ENCODE results near the gene AATK. TPM values are rescaled to one million over a fixed set of nuclear protein-coding genes. Genes with fewer than 3 reads are reported as not detected.

The AATK gene
- total RNA-seq, 1 experiment from 2014 or later: 4.4 TPM

DNA sequence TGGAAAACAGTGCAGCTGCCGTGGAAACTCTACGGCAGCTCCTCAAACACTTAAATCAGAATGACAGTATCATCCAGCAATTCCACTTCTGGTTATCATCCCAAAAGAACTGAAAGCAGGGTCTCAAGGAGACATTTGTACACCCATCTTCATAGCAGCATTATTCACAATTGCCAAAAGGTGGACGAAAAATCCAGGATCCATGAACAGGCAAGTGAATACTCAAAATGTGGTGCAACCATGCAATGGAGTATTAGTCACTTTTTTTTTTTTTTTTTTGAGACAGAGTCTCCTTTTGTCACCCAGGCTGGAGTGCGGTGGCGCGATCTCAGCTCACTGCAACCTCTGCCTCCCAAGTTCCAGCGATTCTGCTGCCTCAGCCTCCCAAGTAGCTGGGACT lies 10.6 kb upstream of the AATK start:
- Histone ChIP-seq H3K27ac (ENCODE audit: low read depth, low read length) (no peak overlapping the region), H4K20me1 (ENCODE audit: insufficient read depth) (no peaks in the 10 kb centered on the region), H3K4me3 (replicated peaks in 1 of 2; ENCODE audit: low read depth in 1 of 2, low read length in 2 of 2) (no peak overlapping the region), H3K27me3 (ENCODE audit: insufficient read depth, low read length) (no peaks in the 10 kb centered on the region), H3K4me2 (ENCODE audit: low read length) (no peak overlapping the region), H3K9me3 (ENCODE audit: control insufficient read depth in 1 of 2, insufficient read depth in 1 of 2, low read depth in 1 of 2, low read length in 2 of 2) (peaks cover 0 to 6% of the 10 kb centered on the region in 2 experiments; a peak in 1 of 4 replicates), H3K79me2 (ENCODE audit: insufficient read depth, low read length) (no peaks in the 10 kb centered on the region), H3K4me1 (ENCODE audit: control insufficient read depth in 1 of 2, insufficient read depth in 2 of 2, low read length in 2 of 2) (no peaks in the 10 kb centered on the region), H3K9ac (ENCODE audit: low read length) (no peak overlapping the region), H2AFZ (ENCODE audit: low read depth, low read length, poor library complexity, severe bottlenecking) (no peak overlapping the region), H3K36me3 (ENCODE audit: control insufficient read depth in 1 of 2, insufficient read depth in 2 of 2, low read length in 2 of 2) (no peaks in the 10 kb centered on the region), H3K9me2 (ENCODE audit: insufficient read depth) (no peaks in the 10 kb centered on the region)
- DNase-seq (ENCODE audit: low read depth, low spot score) (no peak), ATAC-seq (no peak)
- BruUV-seq (replicated peaks): no TSS peak
- POLR2A ChIA-PET: no interaction called here
- CTCF ChIA-PET: no interaction called here
- RAD21 ChIA-PET (ENCODE audit: low non-redundant PET in 1 of 2, low total read pairs in 2 of 2, uncharacterized antibody in 2 of 2, unreplicated experiment in 2 of 2): interaction anchor here in 1 of 2 experiments (0.7 kb wide), 1 partner anchor 407 kb away, joined by 3 read pairs; no protein-coding TSS in a partner anchor
- intact Hi-C loops (cut with micrococcal nuclease): no loop called here
- TF ChIP-seq RAD21 (IDR thresholded peaks at IDR 0.05; ENCODE audit: low read depth) (no peak), SP1 (IDR thresholded peaks at IDR 0.05; ENCODE audit: low read depth) (no peak), ELF1 (IDR thresholded peaks at IDR 0.05; ENCODE audit: borderline replicate concordance, low read depth) (no peak), REST (IDR thresholded peaks at IDR 0.05; ENCODE audit: low read depth) (no peak), SRF (IDR thresholded peaks at IDR 0.05; ENCODE audit: low read depth) (no peak), YY1 (IDR thresholded peaks at IDR 0.05; ENCODE audit: extremely low read depth, insufficient replicate concordance, low read depth, low read length) (no peak), ATF3 (IDR thresholded peaks at IDR 0.05) (no peak), ZNF274 (IDR thresholded peaks at IDR 0.05; ENCODE audit: low read depth, low read length) (no peak), TCF7L2 (IDR thresholded peaks at IDR 0.05; ENCODE audit: borderline replicate concordance, extremely low read depth, insufficient read depth, insufficient read length) (no peak), CBX3 (IDR thresholded peaks at IDR 0.05; ENCODE audit: low read depth) (no peak), EZH2 (IDR thresholded peaks at IDR 0.05) (no peak), FOSL1 (IDR thresholded peaks at IDR 0.05; ENCODE audit: low read depth) (no peak), MAX (IDR thresholded peaks at IDR 0.05) (no peak), SIN3A (IDR thresholded peaks at IDR 0.05; ENCODE audit: low read depth) (no peak), POLR2A (IDR thresholded peaks at IDR 0.05; ENCODE audit: borderline replicate concordance, extremely low read depth, insufficient read depth, insufficient read length) (no peak), EGR1 (IDR thresholded peaks at IDR 0.05; ENCODE audit: low read depth) (no peak)
- TF ChIP-seq, protein P1, sequence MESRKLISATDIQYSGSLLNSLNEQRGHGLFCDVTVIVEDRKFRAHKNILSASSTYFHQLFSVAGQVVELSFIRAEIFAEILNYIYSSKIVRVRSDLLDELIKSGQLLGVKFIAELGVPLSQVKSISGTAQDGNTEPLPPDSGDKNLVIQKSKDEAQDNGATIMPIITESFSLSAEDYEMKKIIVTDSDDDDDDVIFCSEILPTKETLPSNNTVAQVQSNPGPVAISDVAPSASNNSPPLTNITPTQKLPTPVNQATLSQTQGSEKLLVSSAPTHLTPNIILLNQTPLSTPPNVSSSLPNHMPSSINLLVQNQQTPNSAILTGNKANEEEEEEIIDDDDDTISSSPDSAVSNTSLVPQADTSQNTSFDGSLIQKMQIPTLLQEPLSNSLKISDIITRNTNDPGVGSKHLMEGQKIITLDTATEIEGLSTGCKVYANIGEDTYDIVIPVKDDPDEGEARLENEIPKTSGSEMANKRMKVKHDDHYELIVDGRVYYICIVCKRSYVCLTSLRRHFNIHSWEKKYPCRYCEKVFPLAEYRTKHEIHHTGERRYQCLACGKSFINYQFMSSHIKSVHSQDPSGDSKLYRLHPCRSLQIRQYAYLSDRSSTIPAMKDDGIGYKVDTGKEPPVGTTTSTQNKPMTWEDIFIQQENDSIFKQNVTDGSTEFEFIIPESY (IDR thresholded peaks at IDR 0.05; ENCODE audit: extremely low read depth, insufficient replicate concordance, low read length): no peak

Measured in HCT116 (cell line).